Gastroesophageal sphincter (tissue), 4 donors: Measurements from ENCODE around the gene ZNF367. TPM values are rescaled to one million over a fixed set of nuclear protein-coding genes. Genes with fewer than 3 reads are reported as not detected.

ENCODE experiments used
- ATAC-seq: fragments of 150-250 bp; one replicate; pipeline ENCODE4 v1.9.1; 2016; ENCODE audit warnings: mild to moderate bottlenecking, moderate library complexity
- H3K27ac ChIP-seq, 4 donors: fragments of 200-600 bp; sonication (generic) in 3 of 4; 1 replicate in 3 of 4; 2 replicates in 1 of 4; pipeline ENCODE4 v1.5.1; 2016 to 2019
- H3K27me3 ChIP-seq: fragments of 200-600 bp; sonication (generic); one replicate; pipeline ENCODE4 v1.5.1; 2019
- H3K36me3 ChIP-seq, 2 donors: fragments of 200-600 bp; sonication (generic); one replicate each; pipeline ENCODE4 v1.5.1; 2019; ENCODE audit warnings: control low read depth in 1 of 2
- H3K4me1 ChIP-seq, 3 donors: fragments of 200-600 bp; sonication (generic); 1 replicate in 2 of 3; 2 replicates in 1 of 3; pipeline ENCODE4 v1.5.1; 2016 to 2019; ENCODE audit warnings: control low read depth in 2 of 3
- H3K4me3 ChIP-seq, 2 donors: fragments of 200-600 bp; sonication (generic); one replicate each; pipeline ENCODE4 v1.5.1; 2019; ENCODE audit warnings: mild to moderate bottlenecking in 1 of 2, moderate library complexity in 1 of 2
- H3K9me3 ChIP-seq, 3 donors: fragments of 200-600 bp; sonication (generic); one replicate each; pipeline ENCODE4 v1.5.1; 2017 to 2019; ENCODE audit warnings: control low read depth in 2 of 3
- EP300 ChIP-seq: sonication (generic); formaldehyde crosslinking; IDR thresholded peaks from one replicate; pipeline ENCODE4 v1.6.1; 2017; ENCODE audit warnings: antibody characterized with exemption, mild to moderate bottlenecking
- POLR2A ChIP-seq, 2 donors: fragments of 450-650 bp; IDR thresholded peaks; one replicate each; pipeline ENCODE4 v1.6.1; 2017; ENCODE audit warnings: antibody characterized with exemption in 2 of 2, mild to moderate bottlenecking in 2 of 2, moderate library complexity in 1 of 2
- POLR2AphosphoS5 ChIP-seq: sonication (generic); formaldehyde crosslinking; IDR thresholded peaks from one replicate; pipeline ENCODE4 v1.6.1; 2017; ENCODE audit warnings: antibody characterized with exemption
- WGBS, 2 donors: methylation state at CpG; one replicate each; pipeline ENCODE4 v1.1.5; 2018; ENCODE audit warnings: low coverage in 1 of 2; 5-methylcytosine and 5-hydroxymethylcytosine counted together
- total RNA-seq, 4 donors: library from RNA; depleted of rRNA; stranded (reverse); fragments of >200 nt; gene quantifications; one replicate each; pipeline ENCODE4 v1.1.0, GENCODE V29; 2016
- TF ChIP-seq, protein P1 (sequence below), 4 experiments: fragments of 200-600 bp in 2 of 4; fragments of 450-650 bp in 2 of 4; sonication (generic) in 1 of 4; IDR thresholded peaks; one replicate each; pipeline ENCODE4 v1.5.1; 2017 to 2019; ENCODE audit warnings: antibody characterized with exemption in 4 of 4, mild to moderate bottlenecking in 2 of 4, moderate library complexity in 2 of 4

The ZNF367 gene
- total RNA-seq, 4 donors from 2014 or later: 1.4 to 3.7 (median 2.5) TPM

DNA sequence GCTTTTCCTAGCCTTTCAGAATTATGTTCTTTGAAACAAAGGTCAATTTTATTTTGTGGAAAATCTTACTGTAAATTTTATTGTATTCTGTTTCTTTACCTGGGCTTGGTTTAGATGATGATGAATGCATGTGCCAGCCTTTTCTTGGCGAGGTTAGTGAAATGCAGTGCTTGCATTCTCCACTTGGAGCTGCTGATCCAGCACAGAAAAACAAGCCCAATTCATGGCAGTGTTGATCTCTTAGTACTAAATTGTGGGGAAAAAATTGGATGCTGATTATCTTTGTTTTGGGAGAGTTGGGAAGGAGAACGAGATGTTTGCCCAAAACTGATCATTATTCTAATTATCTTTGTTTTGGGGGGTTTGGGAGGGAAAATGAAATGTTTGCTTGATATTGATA, 35.5 kb upstream of the ZNF367 start:
- H3K4me1 ChIP-seq: peaks cover 0 to 50% (median 4%) of the 10 kb centered on the region in 3 donors
- no peaks in the 10 kb centered on the region for H3K9me3 ChIP-seq
- H3K4me3 ChIP-seq: no peak overlapping the region
- no peak overlapping the region for H3K27ac ChIP-seq
- WGBS, 2 donors: 39 to 42% methylated on average over 2 of the region's 2 CpGs
- no peaks in the 10 kb centered on the region for H3K27me3 ChIP-seq
- H3K36me3 ChIP-seq: peaks cover 0 to 5% of the 10 kb centered on the region in 2 donors
- no peak for ATAC-seq
- no peak for TF ChIP-seq EP300
- TF ChIP-seq POLR2A (IDR thresholded peaks at IDR 0.05): no peak
- TF ChIP-seq, protein P1, sequence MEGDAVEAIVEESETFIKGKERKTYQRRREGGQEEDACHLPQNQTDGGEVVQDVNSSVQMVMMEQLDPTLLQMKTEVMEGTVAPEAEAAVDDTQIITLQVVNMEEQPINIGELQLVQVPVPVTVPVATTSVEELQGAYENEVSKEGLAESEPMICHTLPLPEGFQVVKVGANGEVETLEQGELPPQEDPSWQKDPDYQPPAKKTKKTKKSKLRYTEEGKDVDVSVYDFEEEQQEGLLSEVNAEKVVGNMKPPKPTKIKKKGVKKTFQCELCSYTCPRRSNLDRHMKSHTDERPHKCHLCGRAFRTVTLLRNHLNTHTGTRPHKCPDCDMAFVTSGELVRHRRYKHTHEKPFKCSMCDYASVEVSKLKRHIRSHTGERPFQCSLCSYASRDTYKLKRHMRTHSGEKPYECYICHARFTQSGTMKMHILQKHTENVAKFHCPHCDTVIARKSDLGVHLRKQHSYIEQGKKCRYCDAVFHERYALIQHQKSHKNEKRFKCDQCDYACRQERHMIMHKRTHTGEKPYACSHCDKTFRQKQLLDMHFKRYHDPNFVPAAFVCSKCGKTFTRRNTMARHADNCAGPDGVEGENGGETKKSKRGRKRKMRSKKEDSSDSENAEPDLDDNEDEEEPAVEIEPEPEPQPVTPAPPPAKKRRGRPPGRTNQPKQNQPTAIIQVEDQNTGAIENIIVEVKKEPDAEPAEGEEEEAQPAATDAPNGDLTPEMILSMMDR (IDR thresholded peaks at IDR 0.05): peak; percentile 51 to 74 (median 60)

DNA sequence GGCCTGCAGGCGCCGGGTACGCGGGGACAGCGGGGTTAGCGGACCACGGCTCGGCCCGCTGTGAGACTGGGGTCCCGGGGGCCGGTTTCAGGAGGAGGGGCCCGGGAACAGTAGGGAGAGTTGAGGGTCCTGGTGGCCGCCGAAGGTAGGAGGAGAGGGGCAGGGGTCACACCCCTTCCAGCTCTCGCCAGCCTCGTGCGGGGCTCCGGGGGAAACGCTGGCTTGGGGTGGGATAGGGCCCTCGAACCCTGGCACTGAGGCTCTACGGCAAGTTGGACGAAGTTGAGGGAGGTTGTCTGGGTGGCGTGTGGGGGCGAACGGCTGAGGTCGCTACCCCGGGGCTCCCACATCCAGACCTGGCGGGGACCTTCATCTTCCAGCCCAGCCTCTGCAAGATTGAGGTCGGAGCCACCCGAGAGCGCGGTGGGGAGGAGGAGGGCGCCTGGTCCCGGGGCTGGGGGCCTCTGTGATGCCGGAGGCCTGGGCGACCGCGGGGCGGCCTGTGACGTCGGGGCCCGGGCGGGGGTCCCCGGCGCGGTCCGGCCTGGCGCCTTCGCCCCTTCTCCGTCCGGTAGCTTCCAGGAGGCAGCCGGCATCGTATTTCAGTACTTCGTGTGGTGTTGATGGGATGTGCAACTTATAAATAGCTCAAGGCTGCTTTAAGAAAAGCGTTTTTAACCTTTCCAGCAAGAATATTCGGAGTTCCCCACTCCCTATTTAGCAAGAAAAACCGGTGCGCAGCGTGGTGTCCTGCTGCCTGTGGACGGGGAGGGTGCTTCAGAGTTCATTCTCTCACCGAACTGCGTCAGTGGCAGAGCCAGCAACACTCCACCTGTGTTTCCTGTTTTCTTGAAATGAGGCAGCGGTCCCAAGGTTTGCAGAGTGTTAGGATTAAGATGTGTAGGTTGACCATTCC, 32.7 kb upstream of the ZNF367 start:
- 0 to 10% methylated on average over 1 to 4 of the region's 63 CpGs for WGBS, 2 donors
- H3K27ac ChIP-seq: peak overlapping the region; percentile 62 to 96 (median 94)
- no peaks in the 10 kb centered on the region for H3K36me3 ChIP-seq
- H3K4me1 ChIP-seq: peaks cover 0 to 41% (median 4%) of the 10 kb centered on the region in 3 donors
- TF ChIP-seq POLR2A (IDR thresholded peaks at IDR 0.05) (no peak), POLR2AphosphoS5 (peak; percentile 28)
- TF ChIP-seq, protein P1 (IDR thresholded peaks at IDR 0.05): no peak
- no peaks in the 10 kb centered on the region for H3K27me3 ChIP-seq
- no peaks in the 10 kb centered on the region for H3K9me3 ChIP-seq
- ATAC-seq: no peak
- peak overlapping the region; percentile 71 to 78 for H3K4me3 ChIP-seq

DNA sequence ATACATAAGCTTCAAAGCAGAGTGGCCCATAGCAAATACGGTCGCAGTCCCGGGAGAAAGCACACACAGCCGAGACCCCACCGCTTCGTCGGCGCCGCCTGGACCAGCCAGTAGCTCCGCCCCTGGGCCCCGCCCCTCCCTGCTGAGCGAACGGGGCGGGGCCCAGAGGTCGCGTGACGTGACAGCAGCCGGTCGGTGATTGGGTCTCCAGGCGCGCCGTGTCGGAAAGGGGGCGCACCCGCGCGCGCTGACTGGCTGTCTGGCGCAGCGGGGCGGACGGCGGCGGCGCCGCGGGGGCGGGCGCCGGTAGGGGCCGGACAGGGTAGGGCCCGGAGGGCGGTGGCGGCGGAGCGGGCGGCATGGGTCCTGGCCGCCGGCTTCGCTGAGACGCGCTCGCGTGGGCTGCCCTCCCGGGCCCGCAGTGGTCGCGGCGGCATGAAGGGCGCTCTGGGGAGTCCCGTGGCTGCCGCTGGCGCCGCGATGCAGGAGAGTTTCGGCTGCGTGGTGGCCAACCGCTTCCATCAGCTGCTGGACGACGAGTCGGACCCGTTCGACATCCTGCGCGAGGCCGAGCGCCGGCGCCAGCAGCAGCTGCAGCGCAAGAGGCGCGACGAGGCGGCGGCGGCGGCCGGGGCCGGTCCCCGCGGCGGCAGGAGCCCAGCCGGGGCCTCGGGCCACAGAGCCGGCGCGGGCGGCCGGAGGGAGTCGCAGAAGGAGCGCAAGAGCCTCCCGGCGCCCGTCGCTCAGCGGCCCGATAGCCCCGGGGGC, 31.9 kb upstream of the ZNF367 start, which contains the start of gene HABP4:
TSS of gene HABP4 (plus strand) at position 325 of the 768 bp plus-strand sequence. CDS start at position 436, 111 bp downstream.
- WGBS, 2 donors: no CpG with 5 or more reads among the region's 108 CpGs
- Histone ChIP-seq H3K4me3 (peak within 1 kb of the TSS; percentile 71 to 78), H3K9me3 (no peaks in the 10 kb centered on the region)

DNA sequence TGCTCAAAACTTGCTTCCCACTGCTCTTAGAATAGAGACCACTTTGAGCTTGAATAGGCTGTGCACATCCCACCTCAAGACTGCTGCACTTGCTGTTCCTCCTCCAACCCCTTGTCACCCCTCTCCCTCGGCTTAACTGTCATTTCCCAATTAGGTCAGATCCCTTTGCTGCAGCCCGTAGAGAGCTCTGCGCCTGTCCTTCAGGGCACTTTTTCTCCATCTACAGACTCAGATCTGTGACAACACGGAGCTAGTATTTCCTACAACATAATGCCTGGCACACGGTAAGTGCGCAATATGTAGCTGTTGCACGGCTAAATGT, 31.3 kb upstream of the ZNF367 start:
- ATAC-seq: peak; percentile 40
- H3K27me3 ChIP-seq: no peaks in the 10 kb centered on the region
- WGBS, 2 donors: 0 to 2% methylated on average over 4 of the region's 7 CpGs
- peak overlapping the region; percentile 22 to 96 (median 94) for H3K27ac ChIP-seq
- TF ChIP-seq POLR2A (IDR thresholded peaks at IDR 0.05) (no peak), POLR2AphosphoS5 (no peak), EP300 (no peak)
- TF ChIP-seq, protein P1 (IDR thresholded peaks at IDR 0.05): no peak
- H3K4me1 ChIP-seq: peaks cover 0 to 41% (median 4%) of the 10 kb centered on the region in 3 donors
- peak overlapping the region; percentile 31 to 78 for H3K4me3 ChIP-seq
- H3K9me3 ChIP-seq: no peaks in the 10 kb centered on the region
- no peaks in the 10 kb centered on the region for H3K36me3 ChIP-seq

More for the DNA sequence above, 31.9 kb upstream of the ZNF367 start, which contains the start of gene HABP4:
- peak within 1 kb of the TSS; percentile 62 to 96 (median 94) for H3K27ac ChIP-seq
- TF ChIP-seq POLR2AphosphoS5 (peak; percentile 71), EP300 (no peak), POLR2A (IDR thresholded peaks at IDR 0.05) (peak; percentile 92 to 98)
- TF ChIP-seq, protein P1 (IDR thresholded peaks at IDR 0.05): peak in 1 of 4 experiments; percentile 33
- no peaks in the 10 kb centered on the region for H3K27me3 ChIP-seq
- H3K36me3 ChIP-seq: no peaks in the 10 kb centered on the region
- H3K4me1 ChIP-seq: peaks cover 0 to 41% (median 4%) of the 10 kb centered on the region in 3 donors
- ATAC-seq: peak; percentile 97
